ENCODE data around the gene HSPB8. TPM values are rescaled to one million over a fixed set of nuclear protein-coding genes. Genes with fewer than 3 reads are reported as not detected.

The HSPB8 gene
- total and polyA plus RNA-seq, 2 experiments from 2014 or later: 15.3 to 17.8 TPM

- Histone ChIP-seq H3K36me3 (ENCODE audit: low read depth) (no peaks in the 10 kb centered on the region), H3K9ac (no peak overlapping the region), H3K4me3 (no peak overlapping the region), H2AFZ (no peak overlapping the region), H3K9me3 (ENCODE audit: low read depth) (no peaks in the 10 kb centered on the region), H3F3A (ENCODE audit: insufficient read depth) (no peaks in the 10 kb centered on the region), H3K4me1 (ENCODE audit: insufficient read depth) (no peaks in the 10 kb centered on the region), H3K4me2 (ENCODE audit: unreplicated experiment) (no peak overlapping the region), H3K27ac (no peak overlapping the region), H4K20me1 (ENCODE audit: insufficient read depth) (no peaks in the 10 kb centered on the region), H3K9me2 (ENCODE audit: insufficient read depth) (no peaks in the 10 kb centered on the region), H3K27me3 (replicated peaks; ENCODE audit: insufficient read depth) (no peaks in the 10 kb centered on the region), H3K79me2 (ENCODE audit: insufficient read depth) (no peaks in the 10 kb centered on the region)
- no peak for DNase-seq
- in situ Hi-C loops (cut with MboI): no loop called here
- TF ChIP-seq EZH2 (IDR thresholded peaks at IDR 0.05; ENCODE audit: insufficient read depth, poor library complexity, severe bottlenecking): no peak
- no peak for TF ChIP-seq EZH2phosphoT487 (IDR thresholded peaks at IDR 0.05; ENCODE audit: insufficient read depth, low read depth)
- WGBS, 2 experiments (ENCODE audit: low coverage in 1 of 2, low lambda C conversion rate in 2 of 2, missing lambda C conversion rate in 2 of 2): 0 to 4% methylated on average over 2 of the region's 2 CpGs
These were observed 25.4 kb downstream of the HSPB8 start for GRCh38 chr12:119204131-119204530.

GRCh38 chr12:119204671-119205285, 26.0 kb downstream of the HSPB8 start:
- H4K20me1 ChIP-seq (ENCODE audit: insufficient read depth): no peaks in the 10 kb centered on the region
- in situ Hi-C loops (cut with MboI): no loop called here
- H3F3A ChIP-seq (ENCODE audit: insufficient read depth): no peaks in the 10 kb centered on the region
- WGBS, 2 experiments (ENCODE audit: low coverage in 1 of 2, low lambda C conversion rate in 2 of 2, missing lambda C conversion rate in 2 of 2): 35 to 39% methylated on average over 7 of the region's 7 CpGs
- no peak overlapping the region for H3K9ac ChIP-seq
- H3K4me1 ChIP-seq (ENCODE audit: insufficient read depth): no peaks in the 10 kb centered on the region
- no peak overlapping the region for H2AFZ ChIP-seq
- H3K79me2 ChIP-seq (ENCODE audit: insufficient read depth): no peaks in the 10 kb centered on the region
- H3K9me2 ChIP-seq (ENCODE audit: insufficient read depth): no peaks in the 10 kb centered on the region
- no peak overlapping the region for H3K27ac ChIP-seq
- DNase-seq: no peak
- H3K4me3 ChIP-seq: no peak overlapping the region
- TF ChIP-seq EZH2phosphoT487 (IDR thresholded peaks at IDR 0.05; ENCODE audit: insufficient read depth, low read depth) (no peak), EZH2 (IDR thresholded peaks at IDR 0.05; ENCODE audit: insufficient read depth, poor library complexity, severe bottlenecking) (no peak)
- no peaks in the 10 kb centered on the region for H3K36me3 ChIP-seq (ENCODE audit: low read depth)
- no peaks in the 10 kb centered on the region for H3K27me3 ChIP-seq (replicated peaks; ENCODE audit: insufficient read depth)
- H3K9me3 ChIP-seq (ENCODE audit: low read depth): no peaks in the 10 kb centered on the region
- no peak overlapping the region for H3K4me2 ChIP-seq (ENCODE audit: unreplicated experiment)

- Histone ChIP-seq H3K4me2 (ENCODE audit: unreplicated experiment) (no peak overlapping the region), H3K27me3 (replicated peaks; ENCODE audit: insufficient read depth) (no peaks in the 10 kb centered on the region), H3K36me3 (ENCODE audit: low read depth) (no peaks in the 10 kb centered on the region), H3F3A (ENCODE audit: insufficient read depth) (no peaks in the 10 kb centered on the region), H4K20me1 (ENCODE audit: insufficient read depth) (no peaks in the 10 kb centered on the region), H2AFZ (no peak overlapping the region), H3K4me1 (ENCODE audit: insufficient read depth) (no peaks in the 10 kb centered on the region), H3K4me3 (no peak overlapping the region), H3K27ac (no peak overlapping the region), H3K79me2 (ENCODE audit: insufficient read depth) (no peaks in the 10 kb centered on the region), H3K9ac (no peak overlapping the region), H3K9me2 (ENCODE audit: insufficient read depth) (no peaks in the 10 kb centered on the region), H3K9me3 (ENCODE audit: low read depth) (no peaks in the 10 kb centered on the region)
- in situ Hi-C loops (cut with MboI): no loop called here
- 36 to 40% methylated on average over 8 of the region's 8 CpGs for WGBS, 2 experiments (ENCODE audit: low coverage in 1 of 2, low lambda C conversion rate in 2 of 2, missing lambda C conversion rate in 2 of 2)
- no peak for DNase-seq
- TF ChIP-seq EZH2 (IDR thresholded peaks at IDR 0.05; ENCODE audit: insufficient read depth, poor library complexity, severe bottlenecking): no peak
- no peak for TF ChIP-seq EZH2phosphoT487 (IDR thresholded peaks at IDR 0.05; ENCODE audit: insufficient read depth, low read depth)
These were observed 27.8 kb downstream of the HSPB8 start for GRCh38 chr12:119206348-119207062.

GRCh38 chr12:119207063-119207560, 28.4 kb downstream of the HSPB8 start:
- Histone ChIP-seq H3K4me3 (no peak overlapping the region), H3K79me2 (ENCODE audit: insufficient read depth) (no peaks in the 10 kb centered on the region), H3K9me3 (ENCODE audit: low read depth) (no peaks in the 10 kb centered on the region), H3K27me3 (replicated peaks; ENCODE audit: insufficient read depth) (no peaks in the 10 kb centered on the region), H3K27ac (no peak overlapping the region), H2AFZ (no peak overlapping the region), H3F3A (ENCODE audit: insufficient read depth) (no peaks in the 10 kb centered on the region), H3K4me2 (ENCODE audit: unreplicated experiment) (no peak overlapping the region), H3K9me2 (ENCODE audit: insufficient read depth) (no peaks in the 10 kb centered on the region), H3K4me1 (ENCODE audit: insufficient read depth) (no peaks in the 10 kb centered on the region), H3K9ac (no peak overlapping the region), H3K36me3 (ENCODE audit: low read depth) (no peaks in the 10 kb centered on the region), H4K20me1 (ENCODE audit: insufficient read depth) (no peaks in the 10 kb centered on the region)
- no peak for DNase-seq
- in situ Hi-C loops (cut with MboI): no loop called here
- 51 to 58% methylated on average over 2 of the region's 2 CpGs for WGBS, 2 experiments (ENCODE audit: low coverage in 1 of 2, low lambda C conversion rate in 2 of 2, missing lambda C conversion rate in 2 of 2)
- TF ChIP-seq EZH2 (IDR thresholded peaks at IDR 0.05; ENCODE audit: insufficient read depth, poor library complexity, severe bottlenecking) (no peak), EZH2phosphoT487 (IDR thresholded peaks at IDR 0.05; ENCODE audit: insufficient read depth, low read depth) (no peak)
